Epithelial cell of proximal tubule (primary cell): ENCODE data around the gene MYLK4. TPM values are rescaled to one million over a fixed set of nuclear protein-coding genes. Genes with fewer than 3 reads are reported as not detected.

Source experiments
- DNase-seq: peaks from one replicate; pipeline ENCODE4 v3.0.0-alpha.2; 2011; ENCODE audit warnings: low read depth
- H3K4me3 ChIP-seq: 2 replicates; pipeline ENCODE4 v1.5.1; 2011; ENCODE audit warnings: low read depth, mild to moderate bottlenecking, low read length
- total RNA-seq: library from RNA; depleted of rRNA; stranded (reverse); fragments of >200 nt; gene quantifications from 2 replicates; pipeline ENCODE4 v1.2.3, GENCODE V29; 2015
- TF ChIP-seq, protein P1 (sequence below): conservative IDR thresholded peaks from 2 replicates; pipeline ENCODE4 v1.5.1; 2012; ENCODE audit warnings: low read depth, mild to moderate bottlenecking, low read length

The MYLK4 gene
- total RNA-seq, 1 donor from 2014 or later: 0.46 TPM

DNA sequence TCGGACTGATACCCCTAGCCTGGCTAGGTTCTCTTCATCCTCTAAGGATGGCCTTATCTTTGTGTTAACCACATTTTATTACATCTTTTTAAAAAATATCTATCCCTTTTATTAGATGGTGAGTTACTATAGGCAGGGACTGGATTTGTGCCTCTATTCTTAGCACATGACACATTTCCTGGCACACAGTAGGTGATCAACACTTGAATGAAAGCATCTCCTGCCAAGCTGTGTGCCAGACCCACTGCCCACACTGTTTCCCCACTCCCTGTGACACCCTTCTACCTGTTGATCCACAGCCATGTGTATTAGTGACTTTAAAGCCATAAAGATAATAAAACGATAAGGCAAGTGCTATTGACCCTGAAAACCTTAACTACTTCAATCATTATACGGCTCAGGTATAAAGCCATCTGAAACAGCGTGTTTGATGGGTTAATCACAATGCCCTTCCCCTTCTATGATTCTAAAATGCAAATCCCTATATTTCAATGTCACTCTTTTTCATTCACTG, 73.6 kb downstream of the MYLK4 start:
- DNase-seq: no peak
- TF ChIP-seq, protein P1, sequence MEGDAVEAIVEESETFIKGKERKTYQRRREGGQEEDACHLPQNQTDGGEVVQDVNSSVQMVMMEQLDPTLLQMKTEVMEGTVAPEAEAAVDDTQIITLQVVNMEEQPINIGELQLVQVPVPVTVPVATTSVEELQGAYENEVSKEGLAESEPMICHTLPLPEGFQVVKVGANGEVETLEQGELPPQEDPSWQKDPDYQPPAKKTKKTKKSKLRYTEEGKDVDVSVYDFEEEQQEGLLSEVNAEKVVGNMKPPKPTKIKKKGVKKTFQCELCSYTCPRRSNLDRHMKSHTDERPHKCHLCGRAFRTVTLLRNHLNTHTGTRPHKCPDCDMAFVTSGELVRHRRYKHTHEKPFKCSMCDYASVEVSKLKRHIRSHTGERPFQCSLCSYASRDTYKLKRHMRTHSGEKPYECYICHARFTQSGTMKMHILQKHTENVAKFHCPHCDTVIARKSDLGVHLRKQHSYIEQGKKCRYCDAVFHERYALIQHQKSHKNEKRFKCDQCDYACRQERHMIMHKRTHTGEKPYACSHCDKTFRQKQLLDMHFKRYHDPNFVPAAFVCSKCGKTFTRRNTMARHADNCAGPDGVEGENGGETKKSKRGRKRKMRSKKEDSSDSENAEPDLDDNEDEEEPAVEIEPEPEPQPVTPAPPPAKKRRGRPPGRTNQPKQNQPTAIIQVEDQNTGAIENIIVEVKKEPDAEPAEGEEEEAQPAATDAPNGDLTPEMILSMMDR: no peak
- H3K4me3 ChIP-seq: no peak overlapping the region

DNA sequence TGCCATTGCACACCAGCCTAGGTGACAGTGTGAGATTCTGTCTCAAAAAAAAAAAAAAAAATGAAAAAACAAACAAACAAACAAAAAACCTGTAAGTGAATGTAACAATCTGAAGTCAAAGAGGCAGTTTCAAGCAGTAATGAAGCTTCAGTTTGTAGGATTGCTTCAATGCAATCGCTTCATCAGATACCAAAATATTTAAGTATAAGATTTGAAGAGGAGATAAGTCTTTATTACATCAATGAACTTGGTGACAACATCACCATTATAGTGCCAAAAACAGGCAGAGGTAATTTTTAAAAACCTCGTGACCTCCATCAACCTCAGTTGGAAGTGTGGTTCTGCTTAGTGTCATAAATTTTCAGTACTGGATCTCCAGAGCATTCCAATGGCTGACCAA, 74.7 kb downstream of the MYLK4 start:
- TF ChIP-seq, protein P1: no peak
- H3K4me3 ChIP-seq: no peak overlapping the region
- DNase-seq: no peak

DNA sequence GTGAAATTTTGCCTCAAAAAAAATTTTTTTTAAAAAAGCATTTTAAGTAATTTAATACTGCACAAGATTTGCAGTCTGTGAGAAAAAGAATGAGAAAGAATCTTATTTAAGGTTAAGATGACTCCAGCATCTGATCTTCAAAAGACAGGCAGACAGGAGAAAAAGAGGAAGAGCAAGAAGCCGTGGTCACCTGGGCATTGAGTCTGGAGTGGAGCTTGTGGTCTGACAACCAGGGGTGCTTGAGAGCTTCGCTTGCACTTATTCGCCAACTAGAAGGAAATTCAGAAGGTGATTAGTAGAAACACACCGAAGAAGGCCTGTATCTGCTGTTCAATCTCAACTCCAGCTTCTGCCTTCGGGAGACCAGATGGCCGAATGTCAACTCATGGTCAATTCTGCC, 75.9 kb downstream of the MYLK4 start:
- no peak for DNase-seq
- no peak overlapping the region for H3K4me3 ChIP-seq
- TF ChIP-seq, protein P1: no peak

DNA sequence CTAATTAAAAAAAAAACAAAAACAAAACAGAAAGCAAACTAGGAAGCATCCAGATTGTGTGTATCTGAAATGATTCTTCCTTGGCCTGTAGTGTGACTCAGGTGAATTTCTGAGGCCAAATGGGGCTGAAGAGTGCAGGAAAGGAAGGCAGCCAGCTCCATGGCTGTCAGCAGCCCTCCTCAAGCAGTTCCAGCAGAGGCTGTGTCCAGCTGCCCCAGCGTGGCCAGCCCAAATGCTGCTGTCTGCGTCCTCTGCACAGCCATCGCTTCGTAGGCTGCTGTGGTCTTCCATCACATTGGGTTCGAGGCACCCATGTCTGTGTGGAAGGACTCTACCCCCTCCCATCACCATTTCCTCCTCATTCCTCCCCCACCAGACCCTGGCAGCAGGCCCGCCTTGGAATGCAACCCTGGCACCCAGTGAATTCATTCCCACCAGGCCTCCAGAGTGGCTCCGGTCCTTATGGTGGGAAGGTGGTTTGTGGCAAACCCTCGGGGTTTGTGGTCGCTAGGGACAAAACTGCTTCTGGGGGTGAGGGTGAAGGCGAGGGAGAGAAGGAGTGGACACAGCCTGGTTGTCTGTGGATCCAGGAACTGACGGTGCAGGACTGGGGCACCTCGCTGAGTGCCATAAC, 81.5 kb downstream of the MYLK4 start:
- TF ChIP-seq, protein P1: no peak
- no peak for DNase-seq
- no peak overlapping the region for H3K4me3 ChIP-seq

DNA sequence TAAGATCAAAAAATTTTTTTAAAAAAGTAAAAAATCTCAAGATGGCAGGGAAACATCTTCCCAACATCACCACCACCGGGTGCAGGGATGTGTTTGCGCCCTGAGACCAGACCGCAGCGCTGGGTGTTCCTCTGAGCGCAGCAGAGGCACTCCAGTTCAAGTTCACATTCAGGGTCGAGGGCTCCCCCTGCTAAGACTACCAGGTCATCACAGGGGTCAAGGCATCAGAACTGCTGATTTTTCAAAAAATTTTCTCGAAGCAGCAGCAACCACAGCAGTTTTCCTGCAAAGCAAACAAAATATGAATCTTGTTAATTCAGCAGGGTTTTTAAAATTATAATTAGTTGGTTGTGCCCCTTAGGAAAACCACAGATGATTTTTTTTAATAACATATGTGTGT, 83.1 kb downstream of the MYLK4 start:
- no peak for DNase-seq
- TF ChIP-seq, protein P1: no peak
- H3K4me3 ChIP-seq: no peak overlapping the region

DNA sequence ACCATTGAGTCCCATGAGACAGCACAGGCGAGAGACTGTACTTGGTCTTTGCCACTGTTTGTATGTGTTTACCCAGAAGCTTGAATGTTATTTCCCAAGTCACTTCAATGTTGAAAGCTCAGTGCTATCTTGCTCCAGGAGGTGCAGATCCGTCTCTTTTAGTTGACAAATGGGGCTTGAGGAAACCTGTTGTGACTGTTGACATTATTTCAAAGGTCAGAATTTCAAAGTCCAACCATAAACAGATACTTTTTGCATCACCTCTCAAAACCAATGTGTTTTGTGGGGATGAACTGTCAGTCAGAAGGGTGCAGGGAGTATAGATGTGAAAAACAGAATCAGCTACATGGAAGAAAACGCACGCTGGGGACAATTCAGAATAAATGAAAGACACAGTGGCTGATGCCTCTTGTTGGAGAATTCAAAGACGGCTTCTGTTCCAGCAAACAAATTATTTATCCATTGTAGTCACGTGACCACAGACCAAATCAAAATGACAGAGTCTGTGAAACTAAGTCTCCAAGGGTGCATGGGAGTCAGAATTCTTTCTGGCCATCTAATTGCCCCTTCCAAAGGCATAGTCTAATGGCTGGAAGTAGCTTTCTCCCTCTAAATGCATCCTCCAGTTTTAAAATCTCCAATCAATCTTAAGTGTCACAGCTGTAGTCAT, 83.7 kb downstream of the MYLK4 start:
- H3K4me3 ChIP-seq: no peak overlapping the region
- TF ChIP-seq, protein P1: no peak
- no peak for DNase-seq
